Epidermal melanocyte (primary cell): ENCODE measurements around the gene MS4A12.
"Not testable (repeated sequence)": the region's sequence is repeated elsewhere in the genome, so short reads cannot be mapped to it uniquely, and the experiment has no call there.

ENCODE experiments used
- DNase-seq: peaks from one replicate; pipeline ENCODE4 v3.0.0; 2011; ENCODE audit warnings: low spot score; ENCODE audit not compliant: insufficient read length

MS4A12 gene

GRCh38 chr11:60492488-60493009, at the start of gene MS4A12:
TSS of gene MS4A12 (plus strand) at chr11:60492778. CDS start at chr11:60497319, 4,541 bp downstream.
- DNase-seq, result no peak

GRCh38 chr11:60447070-60447469, 45.5 kb upstream of the MS4A12 start:
- no peak for DNase-seq

- no peak for DNase-seq
Measured at GRCh38 chr11:60447846-60448245, 44.7 kb upstream of the MS4A12 start.

- not testable (repeated sequence) for DNase-seq
Measured at GRCh38 chr11:60451185-60451584, 41.4 kb upstream of the MS4A12 start.

- no peak for DNase-seq
Measured at GRCh38 chr11:60454212-60454611, 38.4 kb upstream of the MS4A12 start.

GRCh38 chr11:60455531-60456042, 37.0 kb upstream of the MS4A12 start, which contains the start of gene MS4A1:
TSS of gene MS4A1 (plus strand) at chr11:60455847. CDS start at chr11:60462375, 6,528 bp downstream.
- DNase-seq, result no peak

GRCh38 chr11:60457576-60457975, 35.0 kb upstream of the MS4A12 start:
- no peak for DNase-seq

- no peak for DNase-seq
Measured at GRCh38 chr11:60459345-60459744, 33.2 kb upstream of the MS4A12 start.

- no peak for DNase-seq
Measured at GRCh38 chr11:60468829-60469228, 23.7 kb upstream of the MS4A12 start.

GRCh38 chr11:60469723-60470122, 22.9 kb upstream of the MS4A12 start:
- DNase-seq, result no peak

- DNase-seq, result no peak
Measured at GRCh38 chr11:60477035-60477445, 15.5 kb upstream of the MS4A12 start.

- DNase-seq, result no peak
Measured at GRCh38 chr11:60482361-60482760, 10.2 kb upstream of the MS4A12 start.

- no peak for DNase-seq
Measured at GRCh38 chr11:60485987-60486386, 6.6 kb upstream of the MS4A12 start.

GRCh38 chr11:60493454-60493853, 876 bp downstream of the MS4A12 start:
- no peak for DNase-seq

- DNase-seq, result no peak
Measured at GRCh38 chr11:60498399-60498798, 5.8 kb downstream of the MS4A12 start.

- DNase-seq, result no peak
Measured at GRCh38 chr11:60498853-60499252, 6.3 kb downstream of the MS4A12 start.

GRCh38 chr11:60500276-60500910, 7.8 kb downstream of the MS4A12 start:
- DNase-seq, result no peak

- no peak for DNase-seq
Measured at GRCh38 chr11:60502221-60502775, 9.7 kb downstream of the MS4A12 start.

GRCh38 chr11:60504219-60504905, 11.8 kb downstream of the MS4A12 start:
- no peak for DNase-seq

GRCh38 chr11:60509609-60510008, 17.0 kb downstream of the MS4A12 start:
- not testable (repeated sequence) for DNase-seq

GRCh38 chr11:60510209-60510608, 17.6 kb downstream of the MS4A12 start:
- not testable (repeated sequence) for DNase-seq

- no peak for DNase-seq
Measured at GRCh38 chr11:60511393-60511792, 18.8 kb downstream of the MS4A12 start.
